Large intestine (tissue), 3 donors: ENCODE data around the gene CDC73. TPM values are rescaled to one million over a fixed set of nuclear protein-coding genes. Genes with fewer than 3 reads are reported as not detected.
A peak's percentile ranks its signal among the peaks of the same experiment; 100 is the strongest.

ENCODE experiments used
- DNase-seq, 2 donors: peaks; one replicate each; pipeline versions ENCODE4 v3.0.0 to v3.0.0-alpha.2; 2013
- H3K27ac ChIP-seq: one replicate; pipeline ENCODE4 v1.5.1; 2013; ENCODE audit warnings: low read length
- H3K27me3 ChIP-seq: 2 replicates; pipeline ENCODE4 v1.6.1; 2013; ENCODE audit warnings: low read length; ENCODE audit not compliant: control insufficient read depth, insufficient read depth
- H3K36me3 ChIP-seq: 2 replicates; pipeline ENCODE4 v1.6.1; 2013; ENCODE audit warnings: low read length; ENCODE audit not compliant: control insufficient read depth, insufficient read depth
- H3K4me1 ChIP-seq: one replicate; pipeline ENCODE4 v1.6.1; 2013; ENCODE audit warnings: low read length; ENCODE audit not compliant: control insufficient read depth, insufficient read depth
- H3K4me3 ChIP-seq: one replicate; pipeline ENCODE4 v1.5.1; 2013; ENCODE audit warnings: low read length
- H3K9me3 ChIP-seq: one replicate; pipeline ENCODE4 v1.6.1; 2013; ENCODE audit warnings: mild to moderate bottlenecking, low read depth, low read length, moderate library complexity; ENCODE audit not compliant: control insufficient read depth
- WGBS: methylation state at CpG from one replicate; pipeline ENCODE4 v1.1.5; 2013; ENCODE audit warnings: low lambda C conversion rate; ENCODE audit not compliant: insufficient coverage; 5-methylcytosine and 5-hydroxymethylcytosine counted together
- polyA plus RNA-seq: library from polyadenylated mRNA; unstranded; fragments of 120-200 nt; gene quantifications from one replicate; pipeline ENCODE4 v1.2.1, GENCODE V29; 2013

CDC73 gene
- polyA plus RNA-seq, 1 donor: 23.7 TPM

DNA sequence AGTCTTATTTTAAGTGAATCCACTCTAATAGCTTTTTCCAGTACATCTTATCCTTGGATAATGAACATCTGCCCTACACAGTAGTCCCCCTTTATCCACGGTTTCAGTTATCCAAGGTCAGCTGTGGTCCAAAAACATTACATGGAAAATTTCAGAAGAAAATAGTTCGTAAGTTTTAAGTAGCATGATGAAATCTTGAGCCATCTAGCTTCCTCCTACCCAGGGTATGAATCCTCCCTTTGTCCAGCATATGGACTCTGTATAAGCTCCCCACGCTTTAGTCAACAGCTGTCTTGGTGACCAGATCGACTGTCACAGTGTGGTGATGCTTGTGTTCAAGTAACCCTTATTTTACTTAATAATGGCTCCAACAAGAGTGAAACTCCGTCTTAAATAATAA, 19.2 kb upstream of the CDC73 start:
- no peaks in the 10 kb centered on the region for H3K27me3 ChIP-seq
- 100% methylated on average over 2 of the region's 5 CpGs for WGBS
- peaks cover 8% of the 10 kb centered on the region for H3K4me1 ChIP-seq
- H3K4me3 ChIP-seq: no peak overlapping the region
- peaks cover 25% of the 10 kb centered on the region for H3K36me3 ChIP-seq
- H3K27ac ChIP-seq: no peak overlapping the region
- DNase-seq: no peak
- H3K9me3 ChIP-seq: no peaks in the 10 kb centered on the region

DNA sequence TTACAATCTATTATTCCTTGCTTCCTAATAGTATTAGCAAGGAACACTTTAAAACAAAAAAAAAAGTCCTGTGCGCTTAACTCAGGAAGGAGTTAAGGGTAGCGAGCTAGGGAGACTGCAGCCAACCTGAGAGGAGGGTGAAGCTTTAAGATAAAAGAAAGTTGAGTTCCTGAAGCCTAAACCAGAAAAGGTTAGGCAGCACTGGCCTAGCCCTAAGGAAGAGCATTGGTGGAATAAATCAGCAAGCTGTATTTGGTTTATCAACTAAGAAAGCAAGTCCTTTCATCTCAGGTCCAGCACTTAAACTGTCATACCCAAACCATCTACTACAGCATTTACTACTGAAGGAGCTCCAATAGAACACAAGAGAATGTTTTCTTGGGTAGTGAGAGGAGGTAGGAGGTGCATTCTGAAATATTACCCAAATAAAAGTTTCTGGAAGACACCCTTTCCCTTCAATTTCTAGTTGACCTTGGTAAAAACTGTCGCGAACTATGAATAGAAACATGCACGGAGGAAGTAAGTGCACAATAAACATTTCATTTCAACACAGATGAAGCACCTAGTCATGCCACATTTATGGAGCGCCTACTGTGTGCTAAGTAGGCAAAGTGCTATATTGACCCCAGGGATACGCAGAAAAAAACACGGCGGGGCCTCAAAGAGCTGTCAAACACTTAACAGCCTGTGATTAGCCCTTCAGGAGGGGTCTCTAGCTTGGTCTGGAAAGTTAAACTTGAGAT, 17.9 kb upstream of the CDC73 start:
- 80% methylated on average over 1 of the region's 9 CpGs for WGBS
- Histone ChIP-seq H3K4me1 (peaks cover 8% of the 10 kb centered on the region), H3K27me3 (no peaks in the 10 kb centered on the region), H3K4me3 (peak overlapping the region; percentile 84), H3K9me3 (no peaks in the 10 kb centered on the region), H3K36me3 (peaks cover 15% of the 10 kb centered on the region), H3K27ac (peak overlapping the region; percentile 96)
- DNase-seq: peak in 1 of 2 donors; percentile 4

DNA sequence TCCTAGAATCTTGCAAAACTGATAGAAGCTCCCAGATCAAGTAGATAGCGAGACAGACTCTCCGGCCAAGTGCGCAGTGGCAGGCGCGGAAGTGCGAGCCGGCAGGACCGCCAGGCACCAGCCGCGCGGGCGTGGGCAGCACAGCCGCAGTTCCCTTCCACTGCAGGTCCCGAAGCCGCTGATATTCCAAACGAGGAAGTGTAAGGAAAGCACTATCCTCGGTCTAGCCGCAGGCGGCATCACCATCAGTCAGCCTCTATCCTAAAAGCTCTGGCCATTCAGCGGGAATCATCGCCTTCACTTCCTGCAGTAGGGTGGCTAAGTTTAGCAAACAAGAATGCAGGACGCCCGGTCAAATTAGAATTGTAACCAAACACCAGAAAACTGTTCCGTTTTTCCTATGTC, 17.3 kb upstream of the CDC73 start:
- Histone ChIP-seq H3K36me3 (peaks cover 9% of the 10 kb centered on the region), H3K27ac (peak overlapping the region; percentile 96)
- WGBS: no CpG with 5 or more reads among the region's 24 CpGs

DNA sequence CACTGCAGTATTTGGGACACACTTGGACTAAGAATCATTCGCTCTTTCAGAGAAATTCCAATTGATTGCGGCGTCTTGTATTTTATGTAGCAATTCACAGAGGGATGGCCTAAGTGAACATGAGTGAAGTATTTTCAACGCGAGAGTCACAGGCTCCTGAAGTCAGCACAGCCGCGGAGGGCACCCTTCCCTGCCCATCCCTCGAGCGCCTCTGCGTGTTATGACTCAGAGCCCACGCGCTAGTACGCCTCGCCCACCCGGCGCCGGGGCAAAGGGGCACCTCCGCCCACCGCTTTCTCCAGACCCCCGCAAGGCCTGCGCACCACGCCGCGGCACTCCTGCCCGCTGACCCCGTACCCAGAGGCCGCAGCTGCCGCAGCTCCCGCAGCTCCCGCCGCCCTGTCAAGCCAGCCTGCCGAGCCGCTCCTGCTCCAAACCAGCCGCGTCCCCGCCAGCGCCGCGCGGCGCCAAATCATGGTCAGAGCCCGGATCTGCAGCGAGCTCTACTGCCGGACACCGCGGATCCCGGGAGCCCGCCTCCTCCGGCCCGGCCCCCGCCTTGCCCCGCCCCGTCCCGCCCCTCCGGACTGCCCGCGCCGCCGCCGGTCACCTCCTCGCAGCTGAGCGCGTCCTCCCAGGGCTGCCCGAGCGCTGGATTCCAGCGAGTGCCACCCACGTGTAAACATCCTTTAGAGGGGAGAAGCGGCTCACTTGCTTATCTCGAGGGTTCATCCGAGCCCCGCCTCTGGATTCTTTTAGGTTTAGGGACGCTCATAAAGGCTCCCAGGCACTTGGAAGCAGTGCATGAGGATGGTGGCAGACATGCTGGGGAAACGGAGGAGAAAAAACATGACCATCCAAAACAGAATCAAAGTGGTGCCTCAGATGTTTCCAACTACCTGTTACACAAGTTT, 16.7 kb upstream of the CDC73 start, which contains the start of gene GLRX2:
GLRX2 (minus strand) TSS at position 508 of the 914 bp plus-strand sequence; CDS start at position 476, 32 bp downstream.
- Histone ChIP-seq H3K36me3 (peaks cover 3% of the 10 kb centered on the region), H3K4me1 (peaks cover 8% of the 10 kb centered on the region), H3K27ac (peak within 1 kb of the TSS; percentile 96), H3K27me3 (no peaks in the 10 kb centered on the region), H3K9me3 (no peaks in the 10 kb centered on the region), H3K4me3 (peak within 1 kb of the TSS; percentile 84)
- peak; percentile 77 to 90 for DNase-seq
- WGBS: no CpG with 5 or more reads among the region's 73 CpGs

More for the DNA sequence above, 17.3 kb upstream of the CDC73 start:
- peak overlapping the region; percentile 84 for H3K4me3 ChIP-seq
- peak in 1 of 2 donors; percentile 17 for DNase-seq
- H3K4me1 ChIP-seq: peaks cover 8% of the 10 kb centered on the region
- H3K9me3 ChIP-seq: no peaks in the 10 kb centered on the region
- H3K27me3 ChIP-seq: no peaks in the 10 kb centered on the region

DNA sequence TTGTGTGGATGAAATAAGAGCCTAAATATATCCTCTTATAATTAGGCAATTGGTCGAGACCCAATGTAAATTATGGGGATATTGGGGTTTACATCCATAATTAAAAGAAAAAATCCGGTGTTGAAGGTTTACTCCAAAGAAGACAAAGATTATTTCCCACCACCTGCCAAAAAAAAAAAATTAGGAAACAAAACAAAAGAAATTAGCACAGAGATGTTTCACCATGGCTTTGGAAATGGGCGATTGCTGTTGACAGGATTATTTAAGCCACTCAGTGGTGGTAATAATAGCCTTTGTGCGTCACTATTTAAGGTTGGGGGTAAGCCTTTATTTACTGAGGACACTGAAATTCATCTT, 16.0 kb upstream of the CDC73 start:
- Histone ChIP-seq H3K27ac (peak overlapping the region; percentile 96), H3K36me3 (no peaks in the 10 kb centered on the region), H3K4me1 (peaks cover 8% of the 10 kb centered on the region), H3K27me3 (no peaks in the 10 kb centered on the region), H3K4me3 (peak overlapping the region; percentile 84), H3K9me3 (no peaks in the 10 kb centered on the region)
- DNase-seq: no peak
- 60% methylated on average over 1 of the region's 4 CpGs for WGBS

DNA sequence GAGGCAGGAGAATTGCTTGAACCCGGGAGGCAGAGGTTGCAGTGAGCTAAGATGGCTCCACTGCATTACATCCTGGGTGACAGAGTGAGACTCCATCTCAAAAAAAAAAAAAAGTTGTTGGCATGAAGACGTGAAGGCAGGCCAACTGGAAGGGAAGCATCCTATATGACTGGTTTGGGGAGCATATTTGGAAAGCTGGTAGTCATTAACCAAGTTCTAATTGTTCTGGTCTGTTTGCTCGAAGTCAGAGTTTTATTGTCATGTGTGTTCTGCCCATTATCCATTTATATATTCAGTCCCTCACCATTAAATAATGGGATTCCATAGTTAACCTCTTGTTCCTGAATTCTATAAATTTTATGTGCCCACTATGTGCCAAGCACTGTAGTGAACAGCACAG, 13.4 kb upstream of the CDC73 start:
- no peaks in the 10 kb centered on the region for H3K27me3 ChIP-seq
- peaks cover 13% of the 10 kb centered on the region for H3K4me1 ChIP-seq
- no peak overlapping the region for H3K4me3 ChIP-seq
- no peaks in the 10 kb centered on the region for H3K9me3 ChIP-seq
- WGBS: 60% methylated on average over 1 of the region's 3 CpGs
- no peak for DNase-seq
- no peak overlapping the region for H3K27ac ChIP-seq
- no peaks in the 10 kb centered on the region for H3K36me3 ChIP-seq

DNA sequence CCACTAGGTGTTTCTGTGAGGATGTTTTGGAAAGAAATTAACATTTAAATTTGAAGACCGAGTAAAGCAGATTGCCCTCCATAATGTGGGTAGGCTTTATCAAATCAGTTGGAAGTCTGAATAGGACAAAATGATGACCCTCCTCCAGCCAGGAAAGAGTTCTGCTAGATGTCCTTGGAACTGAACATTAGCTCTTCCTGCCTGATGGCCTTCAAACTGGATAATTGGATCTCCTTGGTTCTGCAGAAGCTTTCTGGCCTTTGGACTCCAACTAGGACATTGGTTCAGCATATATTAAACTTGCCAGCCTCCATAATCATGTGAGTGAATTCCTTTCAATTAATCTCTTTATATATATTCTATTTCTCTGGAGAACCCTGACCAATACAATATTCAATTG, 12.2 kb upstream of the CDC73 start:
- H3K27me3 ChIP-seq: no peaks in the 10 kb centered on the region
- no peaks in the 10 kb centered on the region for H3K9me3 ChIP-seq
- H3K4me3 ChIP-seq: no peak overlapping the region
- H3K4me1 ChIP-seq: peaks cover 5% of the 10 kb centered on the region
- no peak overlapping the region for H3K27ac ChIP-seq
- no peaks in the 10 kb centered on the region for H3K36me3 ChIP-seq
- no peak for DNase-seq
- WGBS: no CpG with 5 or more reads among the region's 1 CpG

DNA sequence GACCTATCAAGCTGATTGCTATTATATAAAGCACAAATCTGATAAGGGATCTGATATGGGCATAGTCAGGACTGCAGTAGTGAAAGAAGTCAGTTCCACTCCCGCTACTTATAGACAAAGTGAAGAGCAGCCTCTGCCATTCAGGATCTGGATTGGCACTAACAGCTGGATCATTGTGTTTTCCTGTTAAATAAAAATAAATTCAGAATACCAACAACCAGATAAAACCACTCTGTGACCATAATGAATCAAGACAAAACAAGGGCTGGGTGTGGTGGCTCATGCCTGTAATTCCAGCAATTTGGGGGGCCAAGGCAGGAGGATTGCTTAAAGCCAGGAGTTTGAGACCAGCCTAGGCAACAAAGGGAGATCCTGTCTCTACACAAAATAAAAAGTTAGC, 11.6 kb upstream of the CDC73 start:
- no peak for DNase-seq
- H3K27ac ChIP-seq: no peak overlapping the region
- peaks cover 5% of the 10 kb centered on the region for H3K4me1 ChIP-seq
- no CpG with 5 or more reads among the region's 1 CpG for WGBS
- no peaks in the 10 kb centered on the region for H3K27me3 ChIP-seq
- H3K36me3 ChIP-seq: no peaks in the 10 kb centered on the region
- H3K9me3 ChIP-seq: no peaks in the 10 kb centered on the region
- H3K4me3 ChIP-seq: no peak overlapping the region

DNA sequence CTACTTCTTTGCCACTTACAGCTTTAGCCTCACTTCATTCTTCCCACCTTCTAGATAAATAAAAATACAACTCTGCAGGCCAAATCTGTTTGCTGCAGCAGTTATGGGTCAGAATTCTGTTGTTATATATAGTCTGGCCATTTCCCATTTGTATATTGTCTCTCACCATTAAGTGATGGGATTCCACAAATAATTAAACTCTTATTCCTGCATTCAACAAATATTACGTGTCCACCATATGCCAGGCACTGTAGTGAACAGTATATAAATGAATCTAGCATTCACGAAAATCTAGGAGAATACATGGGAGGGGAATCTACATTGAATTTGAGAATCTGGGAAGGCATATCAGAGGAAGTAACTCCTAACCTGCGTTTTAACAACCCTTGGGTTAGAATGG, 11.0 kb upstream of the CDC73 start:
- Histone ChIP-seq H3K36me3 (no peaks in the 10 kb centered on the region), H3K27ac (no peak overlapping the region), H3K4me3 (no peak overlapping the region), H3K4me1 (peaks cover 8% of the 10 kb centered on the region), H3K27me3 (no peaks in the 10 kb centered on the region), H3K9me3 (no peaks in the 10 kb centered on the region)
- DNase-seq: no peak
- no CpG with 5 or more reads among the region's 3 CpGs for WGBS

DNA sequence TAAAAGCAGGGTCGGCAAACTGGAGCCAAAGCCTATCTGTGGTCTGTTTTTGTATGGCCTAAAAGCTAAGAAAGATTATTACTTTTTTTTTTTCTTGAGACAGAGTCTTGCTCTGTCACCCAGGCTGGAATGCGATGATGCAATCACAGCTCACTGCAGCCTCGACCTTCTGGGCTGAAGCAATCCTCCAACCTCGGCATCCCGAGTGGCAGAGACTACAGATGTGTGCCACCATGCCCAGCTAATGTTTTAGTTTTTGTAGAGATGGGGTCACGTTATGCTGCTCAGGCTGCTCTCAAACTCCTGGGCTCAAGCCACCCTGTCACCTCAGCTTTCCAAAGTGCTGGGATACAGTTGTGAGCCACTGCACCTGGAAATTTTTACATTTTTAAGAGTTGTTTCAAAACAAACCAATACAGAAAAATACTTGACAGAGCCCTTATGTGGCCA, 10.2 kb upstream of the CDC73 start:
- no peak overlapping the region for H3K4me3 ChIP-seq
- 0% methylated on average over 1 of the region's 6 CpGs for WGBS
- H3K27me3 ChIP-seq: no peaks in the 10 kb centered on the region
- peak; percentile 71 to 72 for DNase-seq
- H3K36me3 ChIP-seq: no peaks in the 10 kb centered on the region
- H3K4me1 ChIP-seq: peaks cover 11% of the 10 kb centered on the region
- H3K9me3 ChIP-seq: no peaks in the 10 kb centered on the region
- peak overlapping the region; percentile 55 for H3K27ac ChIP-seq
